NB4 (cell line): ENCODE results near the gene BPIFA1.

Source experiments
- MYC ChIP-seq: IDR thresholded peaks from 2 replicates; pipeline ENCODE4 v1.6.1; 2011; ENCODE audit warnings: low read depth, low read length
- POLR2A ChIP-seq: IDR thresholded peaks from 2 replicates; pipeline ENCODE4 v1.6.1; 2011; ENCODE audit warnings: mild to moderate bottlenecking; ENCODE audit not compliant: insufficient read length; ENCODE audit errors: extremely low read depth
- TF ChIP-seq, protein P1 (sequence below): IDR thresholded peaks from one replicate; pipeline ENCODE4 v1.5.1; 2012; ENCODE audit warnings: low read depth, low read length
- TF ChIP-seq, protein P2 (sequence below): IDR thresholded peaks from 2 replicates; pipeline ENCODE4 v1.6.1; 2011; ENCODE audit warnings: low read depth, low read length

DNA sequence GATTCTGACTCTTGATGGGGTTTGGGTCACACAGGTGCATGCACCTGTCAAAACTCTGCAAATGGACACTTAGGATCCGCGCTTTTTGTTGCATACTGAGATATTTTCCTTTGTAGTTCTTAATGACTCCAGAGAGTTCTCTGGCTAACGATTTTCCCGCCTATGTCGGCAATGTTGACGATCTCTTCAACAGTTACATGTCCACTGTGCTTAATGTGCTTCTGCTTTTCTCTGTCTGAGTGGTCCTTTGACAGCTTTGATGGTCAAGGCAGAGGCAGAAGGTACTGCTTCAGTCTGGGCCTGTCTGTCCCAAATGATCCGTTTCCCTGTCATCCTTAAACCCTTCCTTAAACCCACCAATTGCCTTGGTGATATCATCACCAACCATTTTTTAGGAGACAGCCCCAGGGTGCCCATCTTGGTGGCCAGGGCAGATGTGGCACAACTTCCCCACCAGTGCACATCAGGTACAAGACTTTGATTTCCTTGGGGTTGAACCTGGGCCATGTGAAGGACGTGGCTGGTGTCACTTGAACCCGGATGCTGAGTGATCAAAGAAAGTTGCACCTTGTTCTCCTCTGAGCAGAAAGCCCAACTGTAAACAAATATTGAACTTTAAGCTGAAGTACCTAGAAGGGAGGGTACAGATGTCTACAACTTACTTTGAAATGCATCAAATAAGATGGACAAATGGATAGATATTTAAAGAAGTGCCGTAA is 36.5 kb downstream of the BPIFA1 start:
- TF ChIP-seq, protein P1, sequence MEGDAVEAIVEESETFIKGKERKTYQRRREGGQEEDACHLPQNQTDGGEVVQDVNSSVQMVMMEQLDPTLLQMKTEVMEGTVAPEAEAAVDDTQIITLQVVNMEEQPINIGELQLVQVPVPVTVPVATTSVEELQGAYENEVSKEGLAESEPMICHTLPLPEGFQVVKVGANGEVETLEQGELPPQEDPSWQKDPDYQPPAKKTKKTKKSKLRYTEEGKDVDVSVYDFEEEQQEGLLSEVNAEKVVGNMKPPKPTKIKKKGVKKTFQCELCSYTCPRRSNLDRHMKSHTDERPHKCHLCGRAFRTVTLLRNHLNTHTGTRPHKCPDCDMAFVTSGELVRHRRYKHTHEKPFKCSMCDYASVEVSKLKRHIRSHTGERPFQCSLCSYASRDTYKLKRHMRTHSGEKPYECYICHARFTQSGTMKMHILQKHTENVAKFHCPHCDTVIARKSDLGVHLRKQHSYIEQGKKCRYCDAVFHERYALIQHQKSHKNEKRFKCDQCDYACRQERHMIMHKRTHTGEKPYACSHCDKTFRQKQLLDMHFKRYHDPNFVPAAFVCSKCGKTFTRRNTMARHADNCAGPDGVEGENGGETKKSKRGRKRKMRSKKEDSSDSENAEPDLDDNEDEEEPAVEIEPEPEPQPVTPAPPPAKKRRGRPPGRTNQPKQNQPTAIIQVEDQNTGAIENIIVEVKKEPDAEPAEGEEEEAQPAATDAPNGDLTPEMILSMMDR, result no peak
- TF ChIP-seq POLR2A, result no peak
- TF ChIP-seq, protein P2, sequence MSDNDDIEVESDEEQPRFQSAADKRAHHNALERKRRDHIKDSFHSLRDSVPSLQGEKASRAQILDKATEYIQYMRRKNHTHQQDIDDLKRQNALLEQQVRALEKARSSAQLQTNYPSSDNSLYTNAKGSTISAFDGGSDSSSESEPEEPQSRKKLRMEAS, result no peak
- no peak for TF ChIP-seq MYC
